ENCODE results near the gene MGA. TPM values are rescaled to one million over a fixed set of nuclear protein-coding genes. Genes with fewer than 3 reads are reported as not detected.
A peak's percentile ranks its signal among the peaks of the same experiment; 100 is the strongest.

MGA gene
- total and polyA plus RNA-seq, 2 experiments from 2014 or later: 42.6 to 58.9 TPM

DNA sequence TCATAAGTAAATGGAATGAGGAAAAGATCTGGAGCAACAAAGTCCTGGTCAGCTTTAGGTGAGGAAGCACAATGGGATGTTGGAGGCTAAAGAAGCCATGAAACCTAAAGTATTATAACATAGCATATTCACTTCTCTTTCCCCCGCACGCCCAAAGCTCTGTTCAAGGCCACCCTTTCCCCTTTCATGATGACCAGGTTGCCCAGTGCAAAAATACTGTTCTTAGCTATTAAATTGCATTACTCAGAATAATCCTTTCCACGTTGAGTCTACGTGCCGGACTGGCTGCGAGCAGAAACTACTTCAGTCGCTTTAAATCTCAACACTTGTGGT lies 113.5 kb downstream of the MGA start (continued):
- no peak for TF ChIP-seq ZNF462 (CRISPR knock-in tag; IDR thresholded peaks at IDR 0.05)
- TF ChIP-seq, protein P1, sequence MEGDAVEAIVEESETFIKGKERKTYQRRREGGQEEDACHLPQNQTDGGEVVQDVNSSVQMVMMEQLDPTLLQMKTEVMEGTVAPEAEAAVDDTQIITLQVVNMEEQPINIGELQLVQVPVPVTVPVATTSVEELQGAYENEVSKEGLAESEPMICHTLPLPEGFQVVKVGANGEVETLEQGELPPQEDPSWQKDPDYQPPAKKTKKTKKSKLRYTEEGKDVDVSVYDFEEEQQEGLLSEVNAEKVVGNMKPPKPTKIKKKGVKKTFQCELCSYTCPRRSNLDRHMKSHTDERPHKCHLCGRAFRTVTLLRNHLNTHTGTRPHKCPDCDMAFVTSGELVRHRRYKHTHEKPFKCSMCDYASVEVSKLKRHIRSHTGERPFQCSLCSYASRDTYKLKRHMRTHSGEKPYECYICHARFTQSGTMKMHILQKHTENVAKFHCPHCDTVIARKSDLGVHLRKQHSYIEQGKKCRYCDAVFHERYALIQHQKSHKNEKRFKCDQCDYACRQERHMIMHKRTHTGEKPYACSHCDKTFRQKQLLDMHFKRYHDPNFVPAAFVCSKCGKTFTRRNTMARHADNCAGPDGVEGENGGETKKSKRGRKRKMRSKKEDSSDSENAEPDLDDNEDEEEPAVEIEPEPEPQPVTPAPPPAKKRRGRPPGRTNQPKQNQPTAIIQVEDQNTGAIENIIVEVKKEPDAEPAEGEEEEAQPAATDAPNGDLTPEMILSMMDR (conservative IDR thresholded peaks at IDR 0.05; ENCODE audit: low read depth in 2 of 2): no peak
- TF ChIP-seq ZNF114 (CRISPR knock-in tag; IDR thresholded peaks at IDR 0.05): no peak
- TF ChIP-seq JUNB (IDR thresholded peaks at IDR 0.05; ENCODE audit: unreplicated experiment): no peak
- no peak for TF ChIP-seq EZH2 (IDR thresholded peaks at IDR 0.05; ENCODE audit: low read depth, unreplicated experiment)

DNA sequence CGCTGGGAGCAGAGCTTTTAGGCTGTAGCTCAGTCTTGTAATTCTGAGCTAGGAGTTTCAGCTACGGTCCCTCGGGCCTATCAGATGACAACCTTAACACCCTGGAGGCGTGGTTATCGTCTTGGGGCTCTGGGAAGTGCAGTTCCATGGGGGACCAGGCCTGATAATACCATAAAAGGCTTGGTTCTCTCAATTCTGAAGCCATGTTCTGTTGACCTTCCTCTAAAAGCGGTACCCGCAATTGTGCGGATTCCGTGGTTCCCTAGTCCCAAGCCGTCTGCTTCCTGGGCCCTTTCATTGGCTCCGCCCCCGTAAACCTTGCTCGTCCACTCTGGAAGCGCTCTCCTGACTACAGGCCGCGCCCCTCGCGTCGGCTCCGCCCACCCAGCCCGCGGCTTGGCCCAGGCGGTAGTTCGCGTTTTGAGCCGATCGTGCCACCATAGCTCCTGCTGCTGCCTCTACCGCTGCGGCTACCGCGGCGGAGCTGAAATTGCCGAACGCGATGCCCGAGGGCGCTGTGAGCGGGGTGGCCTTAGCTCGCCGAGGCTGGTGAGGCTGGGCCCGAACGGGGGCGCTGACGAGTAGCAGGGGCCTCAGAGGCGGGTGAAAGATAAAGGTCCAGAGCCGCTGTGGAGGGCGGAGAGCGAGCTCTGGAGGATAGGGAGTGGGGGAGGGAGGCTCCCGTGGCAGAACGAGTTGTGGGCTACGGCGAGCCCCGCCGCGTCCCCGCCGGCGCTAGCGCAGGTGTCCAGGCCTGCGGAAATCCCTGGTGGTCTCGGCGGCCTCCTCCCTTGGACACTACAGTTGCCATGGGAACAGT lies 114.1 kb downstream of the MGA start, which contains the start of gene MAPKBP1:
Gene MAPKBP1, plus strand, starts transcription at position 423 of the 820 bp plus-strand sequence. CDS start 792 bp downstream, outside the sequence.
- Histone ChIP-seq H3K79me2 (replicated peaks; ENCODE audit: insufficient read depth) (peaks cover 8% of the 10 kb centered on the region), H3F3A (replicated peaks; ENCODE audit: low read depth) (peaks cover 15% of the 10 kb centered on the region), H3K27me3 (ENCODE audit: insufficient read depth) (no peaks in the 10 kb centered on the region), H3K9me2 (ENCODE audit: insufficient read depth) (no peaks in the 10 kb centered on the region), H3K36me3 (ENCODE audit: insufficient read depth) (no peaks in the 10 kb centered on the region), H2AFZ (peak within 1 kb of the TSS; percentile 45), H3K4me3 (peak within 1 kb of the TSS; percentile 80), H3K4me1 (ENCODE audit: insufficient read depth) (peaks cover 27% of the 10 kb centered on the region), H3K4me2 (peak within 1 kb of the TSS; percentile 92), H4K20me1 (replicated peaks; ENCODE audit: insufficient read depth) (no peaks in the 10 kb centered on the region; the same call in 1 of the 2 replicates), H3K27ac (ENCODE audit: low read depth) (peak within 1 kb of the TSS; percentile 95)
- Mint-ChIP-seq H3K4me3 (peak within 1 kb of the TSS; percentile 86), H3K4me1 (peaks cover 37% of the 10 kb centered on the region), H3K36me3 (ENCODE audit: low read depth) (no peaks in the 10 kb centered on the region), H3K9me3 (no peaks in the 10 kb centered on the region), H3K27ac (peak within 1 kb of the TSS; percentile 99), H3K27me3 (ENCODE audit: insufficient read depth, low read depth, poor library complexity) (peaks cover 2% of the 10 kb centered on the region)
- ATAC-seq: peak; percentile 88
- peak; percentile 100 for DNase-seq (ENCODE audit: low spot score)
- TF ChIP-seq, protein P1 (conservative IDR thresholded peaks at IDR 0.05; ENCODE audit: low read depth in 2 of 2): peak; percentile 67 to 89
- TF ChIP-seq REST (IDR thresholded peaks at IDR 0.05; ENCODE audit: unreplicated experiment): no peak
- TF ChIP-seq POLR2AphosphoS5 (IDR thresholded peaks at IDR 0.05; ENCODE audit: low read depth): peak; percentile 62
- no peak for TF ChIP-seq EZH2phosphoT487 (IDR thresholded peaks at IDR 0.05; ENCODE audit: unreplicated experiment)
- TF ChIP-seq ZNF114 (CRISPR knock-in tag; IDR thresholded peaks at IDR 0.05): no peak
- TF ChIP-seq CREB1 (CRISPR knock-in tag; IDR thresholded peaks at IDR 0.05; ENCODE audit: low read depth): peak; percentile 61; the same call in 1 of the 2 replicates
- no peak for TF ChIP-seq NANOG (IDR thresholded peaks at IDR 0.05; ENCODE audit: borderline replicate concordance)
